HEK293T (cell line): ENCODE measurements around the gene IL22RA1.

Experiments used
- CTCF ChIA-PET: fragments of 350-600 bp; formaldehyde crosslinking; extraction: SDS; loops from one replicate; lab custom pipeline; 2021; ENCODE audit warnings: antibody characterized with exemption, inconsistent platforms; lab: Yijun Ruan, JAX
- POLR2A ChIA-PET: fragments of 350-600 bp; formaldehyde crosslinking; extraction: SDS; loops from one replicate; lab custom pipeline; 2020; ENCODE audit warnings: antibody characterized with exemption, inconsistent platforms; lab: Yijun Ruan, JAX
- DNase-seq: peaks from one replicate; pipeline ENCODE4 v3.0.0; 2012; ENCODE audit warnings: mixed read lengths; ENCODE audit errors: extremely low spot score
- ARNT ChIP-seq: fragments of 450-650 bp; IDR thresholded peaks from 2 replicates; pipeline ENCODE4 v1.6.1; 2017; ENCODE audit warnings: mild to moderate bottlenecking
- BHLHE40 ChIP-seq: fragments of 450-650 bp; IDR thresholded peaks from 2 replicates; pipeline ENCODE4 v1.6.1; 2016; ENCODE audit warnings: mild to moderate bottlenecking, moderate library complexity, borderline replicate concordance
- CTBP1 ChIP-seq: fragments of 450-650 bp; IDR thresholded peaks from 2 replicates; pipeline ENCODE4 v1.6.1; 2016; ENCODE audit warnings: borderline replicate concordance
- ELF4 ChIP-seq: fragments of 450-650 bp; IDR thresholded peaks from 2 replicates; pipeline ENCODE4 v1.6.1; 2017; ENCODE audit warnings: antibody characterized with exemption
- FOXA1 ChIP-seq: fragments of 450-650 bp; IDR thresholded peaks from 2 replicates; pipeline ENCODE4 v1.6.1; 2016; ENCODE audit warnings: mild to moderate bottlenecking
- FOXK2 ChIP-seq: fragments of 450-650 bp; IDR thresholded peaks from 2 replicates; pipeline ENCODE4 v1.6.1; 2016; ENCODE audit warnings: mild to moderate bottlenecking
- FOXM1 ChIP-seq: fragments of 450-650 bp; IDR thresholded peaks from 2 replicates; pipeline ENCODE4 v1.6.1; 2017; ENCODE audit warnings: mild to moderate bottlenecking, borderline replicate concordance
- HDGF ChIP-seq: fragments of 450-650 bp; IDR thresholded peaks from 2 replicates; pipeline ENCODE4 v1.6.1; 2017; ENCODE audit warnings: antibody characterized with exemption, borderline replicate concordance
- L3MBTL2 ChIP-seq: fragments of 450-650 bp; conservative IDR thresholded peaks from 2 replicates; pipeline ENCODE4 v1.6.1; 2016; ENCODE audit warnings: mild to moderate bottlenecking
- LEF1 ChIP-seq: fragments of 450-650 bp; IDR thresholded peaks from 2 replicates; pipeline ENCODE4 v1.6.1; 2017; ENCODE audit warnings: mild to moderate bottlenecking, borderline replicate concordance
- NFRKB ChIP-seq: fragments of 450-650 bp; IDR thresholded peaks from 2 replicates; pipeline ENCODE4 v1.6.1; 2016; ENCODE audit warnings: mild to moderate bottlenecking, moderate library complexity
- PKNOX1 ChIP-seq: fragments of 450-650 bp; IDR thresholded peaks from 2 replicates; pipeline ENCODE4 v1.6.1; 2016
- SP1 ChIP-seq: fragments of 450-650 bp; IDR thresholded peaks from 2 replicates; pipeline ENCODE4 v1.6.1; 2017
- SUZ12 ChIP-seq: fragments of 450-650 bp; IDR thresholded peaks from 2 replicates; pipeline ENCODE4 v1.6.1; 2016; ENCODE audit warnings: mild to moderate bottlenecking
- TARDBP ChIP-seq: fragments of 450-650 bp; IDR thresholded peaks from 2 replicates; pipeline ENCODE4 v1.6.1; 2016
- ZNF384 ChIP-seq: fragments of 450-650 bp; IDR thresholded peaks from 2 replicates; pipeline ENCODE4 v1.6.1; 2016

Gene IL22RA1

GRCh38 chr1:24155011-24155782 is 12.3 kb upstream of the IL22RA1 start:
- ChIA-PET POLR2A (no interaction called here), CTCF (no interaction called here)
- peak; percentile 20 for DNase-seq
- no peak for TF ChIP-seq SP1

GRCh38 chr1:24154215-24154614 is 11.3 kb upstream of the IL22RA1 start:
- ChIA-PET POLR2A (no interaction called here), CTCF (no interaction called here)
- TF ChIP-seq ARNT (no peak), HDGF (no peak), FOXK2 (no peak), PKNOX1 (no peak), BHLHE40 (no peak), TARDBP (no peak), SP1 (no peak), CTBP1 (no peak), FOXM1 (no peak), ELF4 (no peak), ZNF384 (no peak)
- DNase-seq: no peak

- ChIA-PET POLR2A (interaction anchor here (1.4 kb wide), 1 partner anchor 34 kb away, joined by 6 read pairs; the partner anchor contains the start of gene IFNLR1), CTCF (interaction anchor here (0.6 to 4.4 kb wide), 4 partner anchors 47 to 249 kb away, joined by 3 to 21 read pairs (median 4); no protein-coding TSS in a partner anchor)
- no peak for DNase-seq
- TF ChIP-seq BHLHE40 (no peak), TARDBP (no peak), LEF1 (no peak), FOXM1 (no peak), HDGF (no peak), L3MBTL2 (no peak), ELF4 (no peak), PKNOX1 (no peak), NFRKB (no peak), FOXA1 (no peak), ARNT (no peak), SUZ12 (no peak), SP1 (no peak), ZNF384 (no peak)
These were observed 9.9 kb upstream of the IL22RA1 start for GRCh38 chr1:24152631-24153494.

GRCh38 chr1:24151175-24151533 is 8.2 kb upstream of the IL22RA1 start:
- no peak for TF ChIP-seq BHLHE40
- DNase-seq: no peak
- ChIA-PET CTCF (interaction anchor here (1.2 to 4.4 kb wide), 5 partner anchors 21 to 241 kb away, joined by 3 to 21 read pairs (median 6); no protein-coding TSS in a partner anchor), POLR2A (interaction anchor here (1.4 kb wide), 1 partner anchor 36 kb away, joined by 6 read pairs; the partner anchor contains the start of gene IFNLR1)

- ChIA-PET POLR2A (interaction anchor here (0.8 to 1.2 kb wide), 3 partner anchors 36 to 407 kb away, joined by 3 to 5 read pairs (median 3); partner anchors contain the start of gene ELOA), CTCF (interaction anchor here (0.6 to 4.4 kb wide), 21 partner anchors 9 to 351 kb away, joined by 3 to 21 read pairs (median 4); no protein-coding TSS in a partner anchor)
- TF ChIP-seq LEF1 (no peak), FOXM1 (no peak), ELF4 (no peak), CTBP1 (no peak), BHLHE40 (no peak), L3MBTL2 (no peak), SP1 (no peak), HDGF (no peak), FOXA1 (no peak), TARDBP (no peak), PKNOX1 (no peak), FOXK2 (no peak), ZNF384 (no peak), ARNT (no peak), SUZ12 (no peak), NFRKB (no peak)
- DNase-seq: peak; percentile 89
These were observed 7.6 kb upstream of the IL22RA1 start for GRCh38 chr1:24150234-24151174.
